Measurements from ENCODE around the gene ETNK1.

DNA sequence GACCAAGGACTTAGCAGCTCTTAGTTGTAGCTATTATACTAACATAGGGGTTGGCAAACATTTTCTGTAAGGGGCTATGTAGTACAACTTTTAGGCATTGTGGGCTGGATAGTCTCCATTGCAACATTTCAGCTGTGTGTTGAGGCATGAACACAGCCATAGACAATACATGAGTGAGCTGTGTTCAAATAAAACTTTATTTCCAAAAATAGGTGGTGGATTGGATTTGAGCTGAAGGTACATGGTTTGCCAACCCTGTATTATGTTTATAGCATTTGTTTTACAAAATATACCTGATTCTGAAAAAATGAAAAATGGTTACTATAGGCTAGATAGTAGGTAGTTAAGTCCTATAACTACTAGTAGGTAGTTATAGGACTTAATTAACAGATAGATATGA, 40.5 kb downstream of the ETNK1 start:
- TF ChIP-seq, protein P1, sequence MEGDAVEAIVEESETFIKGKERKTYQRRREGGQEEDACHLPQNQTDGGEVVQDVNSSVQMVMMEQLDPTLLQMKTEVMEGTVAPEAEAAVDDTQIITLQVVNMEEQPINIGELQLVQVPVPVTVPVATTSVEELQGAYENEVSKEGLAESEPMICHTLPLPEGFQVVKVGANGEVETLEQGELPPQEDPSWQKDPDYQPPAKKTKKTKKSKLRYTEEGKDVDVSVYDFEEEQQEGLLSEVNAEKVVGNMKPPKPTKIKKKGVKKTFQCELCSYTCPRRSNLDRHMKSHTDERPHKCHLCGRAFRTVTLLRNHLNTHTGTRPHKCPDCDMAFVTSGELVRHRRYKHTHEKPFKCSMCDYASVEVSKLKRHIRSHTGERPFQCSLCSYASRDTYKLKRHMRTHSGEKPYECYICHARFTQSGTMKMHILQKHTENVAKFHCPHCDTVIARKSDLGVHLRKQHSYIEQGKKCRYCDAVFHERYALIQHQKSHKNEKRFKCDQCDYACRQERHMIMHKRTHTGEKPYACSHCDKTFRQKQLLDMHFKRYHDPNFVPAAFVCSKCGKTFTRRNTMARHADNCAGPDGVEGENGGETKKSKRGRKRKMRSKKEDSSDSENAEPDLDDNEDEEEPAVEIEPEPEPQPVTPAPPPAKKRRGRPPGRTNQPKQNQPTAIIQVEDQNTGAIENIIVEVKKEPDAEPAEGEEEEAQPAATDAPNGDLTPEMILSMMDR (IDR thresholded peaks at IDR 0.05; ENCODE audit: insufficient read depth, low read length), result no peak
- TF ChIP-seq POLR2AphosphoS5 (IDR thresholded peaks at IDR 0.05; ENCODE audit: low read depth) (no peak), GABPA (IDR thresholded peaks at IDR 0.05; ENCODE audit: low read depth) (no peak)
